ENCODE data around the gene KCTD15.
"Not testable (repeated sequence)": the region's sequence is repeated elsewhere in the genome, so short reads cannot be mapped to it uniquely, and the experiment has no call there.

KCTD15 gene

GRCh38 chr19:33818411-33818810 lies 21.7 kb downstream of the KCTD15 start:
- TF ChIP-seq CTCF (IDR thresholded peaks at IDR 0.05; ENCODE audit: insufficient read depth, low read length, poor library complexity, severe bottlenecking): no peak
- TF ChIP-seq EZH2phosphoT487 (conservative IDR thresholded peaks at IDR 0.05; ENCODE audit: low read length): no peak
- Histone ChIP-seq H3K9me3 (ENCODE audit: insufficient read depth, low read length) (no peaks in the 10 kb centered on the region), H3F3A (ENCODE audit: insufficient read depth) (no peaks in the 10 kb centered on the region), H2AFZ (ENCODE audit: low read depth, low read length, severe bottlenecking) (no peak overlapping the region), H3K36me3 (ENCODE audit: low read length) (no peaks in the 10 kb centered on the region), H3K4me3 (ENCODE audit: insufficient read depth, low read length, poor library complexity, severe bottlenecking) (no peak overlapping the region), H3K9me2 (replicated peaks; ENCODE audit: insufficient read depth, low read length) (no peaks in the 10 kb centered on the region), H3K79me2 (ENCODE audit: insufficient read depth, low read length) (no peaks in the 10 kb centered on the region), H3K27me3 (ENCODE audit: low read length) (no peaks in the 10 kb centered on the region), H3K4me2 (ENCODE audit: low read depth, low read length, poor library complexity, severe bottlenecking) (no peak overlapping the region), H4K20me1 (ENCODE audit: low read depth, low read length) (no peaks in the 10 kb centered on the region), H3K9ac (ENCODE audit: low read length) (no peak overlapping the region), H3K27ac (ENCODE audit: low read depth, low read length) (no peak overlapping the region)

GRCh38 chr19:33819078-33819477 lies 22.4 kb downstream of the KCTD15 start:
- H3K36me3 ChIP-seq (ENCODE audit: low read length); H3K4me2 ChIP-seq (ENCODE audit: low read depth, low read length, poor library complexity, severe bottlenecking): not testable (repeated sequence)

GRCh38 chr19:33819506-33819879 lies 22.8 kb downstream of the KCTD15 start:
- no peaks in the 10 kb centered on the region for H3F3A ChIP-seq (ENCODE audit: insufficient read depth)
- H3K9ac ChIP-seq (ENCODE audit: low read length): no peak overlapping the region
- H3K4me2 ChIP-seq (ENCODE audit: low read depth, low read length, poor library complexity, severe bottlenecking): no peak overlapping the region
- no peak overlapping the region for H2AFZ ChIP-seq (ENCODE audit: low read depth, low read length, severe bottlenecking)
- H3K27me3 ChIP-seq (ENCODE audit: low read length): no peaks in the 10 kb centered on the region
- TF ChIP-seq EZH2phosphoT487 (conservative IDR thresholded peaks at IDR 0.05; ENCODE audit: low read length) (no peak), CTCF (IDR thresholded peaks at IDR 0.05; ENCODE audit: insufficient read depth, low read length, poor library complexity, severe bottlenecking) (no peak)
- no peaks in the 10 kb centered on the region for H3K36me3 ChIP-seq (ENCODE audit: low read length)
- H3K9me2 ChIP-seq (replicated peaks; ENCODE audit: insufficient read depth, low read length): no peaks in the 10 kb centered on the region
- no peak overlapping the region for H3K4me3 ChIP-seq (ENCODE audit: insufficient read depth, low read length, poor library complexity, severe bottlenecking)
- H3K27ac ChIP-seq (ENCODE audit: low read depth, low read length): no peak overlapping the region
- H3K9me3 ChIP-seq (ENCODE audit: insufficient read depth, low read length): no peaks in the 10 kb centered on the region
- no peaks in the 10 kb centered on the region for H3K79me2 ChIP-seq (ENCODE audit: insufficient read depth, low read length)
- H4K20me1 ChIP-seq (ENCODE audit: low read depth, low read length): no peaks in the 10 kb centered on the region

More at GRCh38 chr19:33819078-33819477, 22.4 kb downstream of the KCTD15 start:
- H3K9ac ChIP-seq (ENCODE audit: low read length); H2AFZ ChIP-seq (ENCODE audit: low read depth, low read length, severe bottlenecking); H3K9me2 ChIP-seq (replicated peaks; ENCODE audit: insufficient read depth, low read length); H3K9me3 ChIP-seq (ENCODE audit: insufficient read depth, low read length); H3F3A ChIP-seq (ENCODE audit: insufficient read depth); H3K4me3 ChIP-seq (ENCODE audit: insufficient read depth, low read length, poor library complexity, severe bottlenecking); H4K20me1 ChIP-seq (ENCODE audit: low read depth, low read length); H3K27ac ChIP-seq (ENCODE audit: low read depth, low read length); H3K27me3 ChIP-seq (ENCODE audit: low read length); H3K79me2 ChIP-seq (ENCODE audit: insufficient read depth, low read length): not testable (repeated sequence)

GRCh38 chr19:33819880-33820781 lies 23.5 kb downstream of the KCTD15 start:
- no peaks in the 10 kb centered on the region for H3K36me3 ChIP-seq (ENCODE audit: low read length)
- no peaks in the 10 kb centered on the region for H3K9me2 ChIP-seq (replicated peaks; ENCODE audit: insufficient read depth, low read length)
- H3K9ac ChIP-seq (ENCODE audit: low read length): no peak overlapping the region
- H2AFZ ChIP-seq (ENCODE audit: low read depth, low read length, severe bottlenecking): no peak overlapping the region
- no peak overlapping the region for H3K4me3 ChIP-seq (ENCODE audit: insufficient read depth, low read length, poor library complexity, severe bottlenecking)
- no peaks in the 10 kb centered on the region for H3K9me3 ChIP-seq (ENCODE audit: insufficient read depth, low read length)
- no peaks in the 10 kb centered on the region for H4K20me1 ChIP-seq (ENCODE audit: low read depth, low read length)
- H3F3A ChIP-seq (ENCODE audit: insufficient read depth): no peaks in the 10 kb centered on the region
- no peaks in the 10 kb centered on the region for H3K27me3 ChIP-seq (ENCODE audit: low read length)
- H3K4me2 ChIP-seq (ENCODE audit: low read depth, low read length, poor library complexity, severe bottlenecking): no peak overlapping the region
- TF ChIP-seq EZH2phosphoT487 (conservative IDR thresholded peaks at IDR 0.05; ENCODE audit: low read length) (no peak), CTCF (IDR thresholded peaks at IDR 0.05; ENCODE audit: insufficient read depth, low read length, poor library complexity, severe bottlenecking) (no peak)
- H3K27ac ChIP-seq (ENCODE audit: low read depth, low read length): no peak overlapping the region
- H3K79me2 ChIP-seq (ENCODE audit: insufficient read depth, low read length): no peaks in the 10 kb centered on the region
